ENCODE results near the gene KCNJ11. TPM values are rescaled to one million over a fixed set of nuclear protein-coding genes. Genes with fewer than 3 reads are reported as not detected.

Gene KCNJ11
- total RNA-seq (not detected), polyA plus RNA-seq (under 1 TPM in 1 of 2 donors, not detected in 1; 0.24 TPM)

GRCh38 chr11:17388609-17389210 lies at the start of gene KCNJ11:
KCNJ11 (minus strand) TSS chr11:17388659; CDS start chr11:17388091, 568 bp downstream.
- H3K27ac Mint-ChIP-seq: peak within 1 kb of the TSS; percentile 29 to 83 (median 60)
- POLR2A ChIA-PET (ENCODE audit: partially characterized antibody): no interaction called here
- CTCF ChIA-PET (ENCODE audit: partially characterized antibody): interaction anchor here (0.8 to 3.4 kb wide), 13 partner anchors 14 to 167 kb away, joined by 3 to 15 read pairs (median 4); no protein-coding TSS in a partner anchor
- H3K4me3 Mint-ChIP-seq: peak within 1 kb of the TSS; percentile 77 to 90 (median 84)
- Histone ChIP-seq H3K9me3 (ENCODE audit: control insufficient read depth in 1 of 2, low read length in 2 of 2) (no peaks in the 10 kb centered on the region), H3K4me1 (ENCODE audit: insufficient read depth, low read length) (peaks cover 5% of the 10 kb centered on the region), H3K27ac (ENCODE audit: low read depth, low read length) (no peak within 1 kb of the TSS), H3K4me3 (ENCODE audit: low read length in 2 of 2) (peak within 1 kb of the TSS; percentile 17 to 54), H3K27me3 (ENCODE audit: insufficient read depth, low read length) (no peaks in the 10 kb centered on the region), H3K36me3 (ENCODE audit: insufficient read depth, low read length) (no peaks in the 10 kb centered on the region)
- no peaks in the 10 kb centered on the region for H3K9me3 Mint-ChIP-seq
- peaks cover 0 to 2% of the 10 kb centered on the region in 2 donors for H3K27me3 Mint-ChIP-seq
- DNase-seq: no peak
- H3K36me3 Mint-ChIP-seq: no peaks in the 10 kb centered on the region
- H3K4me1 Mint-ChIP-seq: peaks cover 0 to 8% (median 3%) of the 10 kb centered on the region in 4 donors
- intact Hi-C loops (cut with micrococcal nuclease): loop anchor here (1.0 to 10.0 kb wide), 5 partner anchors 36 to 586 kb away; partner anchors contain the start of gene NUCB2

GRCh38 chr11:17437366-17437765 lies 48.9 kb upstream of the KCNJ11 start:
- Histone ChIP-seq H3K4me3 (ENCODE audit: low read length in 2 of 2) (no peak overlapping the region), H3K27ac (ENCODE audit: low read depth, low read length) (no peak overlapping the region), H3K36me3 (ENCODE audit: insufficient read depth, low read length) (no peaks in the 10 kb centered on the region), H3K9me3 (ENCODE audit: control insufficient read depth in 1 of 2, low read length in 2 of 2) (no peaks in the 10 kb centered on the region), H3K4me1 (ENCODE audit: insufficient read depth, low read length) (no peaks in the 10 kb centered on the region), H3K27me3 (ENCODE audit: insufficient read depth, low read length) (no peaks in the 10 kb centered on the region)
- peaks cover 0 to 16% (median 4%) of the 10 kb centered on the region in 4 donors for H3K4me1 Mint-ChIP-seq
- ChIA-PET CTCF (ENCODE audit: partially characterized antibody) (interaction anchor here (0.7 kb wide), 1 partner anchor 51 kb away, joined by 3 read pairs; no protein-coding TSS in a partner anchor), POLR2A (ENCODE audit: partially characterized antibody) (no interaction called here)
- intact Hi-C loops (cut with micrococcal nuclease): no loop called here
- H3K36me3 Mint-ChIP-seq: no peaks in the 10 kb centered on the region
- peaks cover 8 to 11% of the 10 kb centered on the region in 2 donors for H3K27me3 Mint-ChIP-seq
- no peak overlapping the region for H3K27ac Mint-ChIP-seq
- H3K9me3 Mint-ChIP-seq: peaks cover 0 to 4% (median 0%) of the 10 kb centered on the region in 8 donors
- DNase-seq: no peak
- no peak overlapping the region for H3K4me3 Mint-ChIP-seq

GRCh38 chr11:17434108-17434507 lies 45.6 kb upstream of the KCNJ11 start:
- intact Hi-C loops (cut with micrococcal nuclease): no loop called here
- Mint-ChIP-seq H3K4me1 (peaks cover 0 to 8% (median 0%) of the 10 kb centered on the region in 4 donors), H3K9me3 (no peaks in the 10 kb centered on the region), H3K36me3 (no peaks in the 10 kb centered on the region), H3K27ac (no peak overlapping the region), H3K27me3 (peaks cover 4 to 5% of the 10 kb centered on the region in 2 donors), H3K4me3 (no peak overlapping the region)
- DNase-seq: no peak
- Histone ChIP-seq H3K27ac (ENCODE audit: low read depth, low read length) (no peak overlapping the region), H3K4me1 (ENCODE audit: insufficient read depth, low read length) (no peaks in the 10 kb centered on the region), H3K36me3 (ENCODE audit: insufficient read depth, low read length) (no peaks in the 10 kb centered on the region), H3K27me3 (ENCODE audit: insufficient read depth, low read length) (no peaks in the 10 kb centered on the region), H3K9me3 (ENCODE audit: control insufficient read depth in 1 of 2, low read length in 2 of 2) (no peaks in the 10 kb centered on the region), H3K4me3 (ENCODE audit: low read length in 2 of 2) (no peak overlapping the region)
- CTCF ChIA-PET (ENCODE audit: partially characterized antibody): no interaction called here
- POLR2A ChIA-PET (ENCODE audit: partially characterized antibody): no interaction called here

- intact Hi-C loops (cut with micrococcal nuclease): no loop called here
- ChIA-PET POLR2A (ENCODE audit: partially characterized antibody) (no interaction called here), CTCF (ENCODE audit: partially characterized antibody) (interaction anchor here (1.1 kb wide), 1 partner anchor 21 kb away, joined by 3 read pairs; no protein-coding TSS in a partner anchor)
- no peaks in the 10 kb centered on the region for H3K9me3 ChIP-seq (ENCODE audit: control insufficient read depth in 1 of 2, low read length in 2 of 2)
- DNase-seq: no peak
- Mint-ChIP-seq H3K36me3 (no peaks in the 10 kb centered on the region), H3K4me3 (no peak overlapping the region), H3K4me1 (no peaks in the 10 kb centered on the region), H3K27ac (no peak overlapping the region), H3K9me3 (no peaks in the 10 kb centered on the region), H3K27me3 (peaks cover 1 to 4% of the 10 kb centered on the region in 2 donors)
- no peak overlapping the region for H3K4me3 ChIP-seq (ENCODE audit: low read length in 2 of 2)
- H3K4me1 ChIP-seq (ENCODE audit: insufficient read depth, low read length): no peaks in the 10 kb centered on the region
- no peak overlapping the region for H3K27ac ChIP-seq (ENCODE audit: low read depth, low read length)
- no peaks in the 10 kb centered on the region for H3K27me3 ChIP-seq (ENCODE audit: insufficient read depth, low read length)
- H3K36me3 ChIP-seq (ENCODE audit: insufficient read depth, low read length): no peaks in the 10 kb centered on the region
These were observed 43.5 kb upstream of the KCNJ11 start for GRCh38 chr11:17432002-17432401.

GRCh38 chr11:17431139-17431538 lies 42.7 kb upstream of the KCNJ11 start:
- H3K4me1 Mint-ChIP-seq: no peaks in the 10 kb centered on the region
- POLR2A ChIA-PET (ENCODE audit: partially characterized antibody): no interaction called here
- DNase-seq: no peak
- H3K27me3 Mint-ChIP-seq: peaks cover 1 to 4% of the 10 kb centered on the region in 2 donors
- Histone ChIP-seq H3K27ac (ENCODE audit: low read depth, low read length) (no peak overlapping the region), H3K9me3 (ENCODE audit: control insufficient read depth in 1 of 2, low read length in 2 of 2) (no peaks in the 10 kb centered on the region), H3K4me1 (ENCODE audit: insufficient read depth, low read length) (no peaks in the 10 kb centered on the region), H3K27me3 (ENCODE audit: insufficient read depth, low read length) (no peaks in the 10 kb centered on the region), H3K4me3 (ENCODE audit: low read length in 2 of 2) (no peak overlapping the region), H3K36me3 (ENCODE audit: insufficient read depth, low read length) (no peaks in the 10 kb centered on the region)
- no peaks in the 10 kb centered on the region for H3K36me3 Mint-ChIP-seq
- no peak overlapping the region for H3K27ac Mint-ChIP-seq
- intact Hi-C loops (cut with micrococcal nuclease): no loop called here
- CTCF ChIA-PET (ENCODE audit: partially characterized antibody): no interaction called here
- H3K4me3 Mint-ChIP-seq: no peak overlapping the region
- H3K9me3 Mint-ChIP-seq: no peaks in the 10 kb centered on the region

- no peaks in the 10 kb centered on the region for H3K27me3 ChIP-seq (ENCODE audit: insufficient read depth, low read length)
- no peak for DNase-seq
- no peaks in the 10 kb centered on the region for H3K36me3 ChIP-seq (ENCODE audit: insufficient read depth, low read length)
- no peaks in the 10 kb centered on the region for H3K36me3 Mint-ChIP-seq
- H3K4me3 Mint-ChIP-seq: no peak overlapping the region
- POLR2A ChIA-PET (ENCODE audit: partially characterized antibody): no interaction called here
- H3K4me1 Mint-ChIP-seq: no peaks in the 10 kb centered on the region
- intact Hi-C loops (cut with micrococcal nuclease): no loop called here
- no peaks in the 10 kb centered on the region for H3K9me3 Mint-ChIP-seq
- H3K4me3 ChIP-seq (ENCODE audit: low read length in 2 of 2): no peak overlapping the region
- H3K9me3 ChIP-seq (ENCODE audit: control insufficient read depth in 1 of 2, low read length in 2 of 2): no peaks in the 10 kb centered on the region
- peaks cover 1 to 4% of the 10 kb centered on the region in 2 donors for H3K27me3 Mint-ChIP-seq
- CTCF ChIA-PET (ENCODE audit: partially characterized antibody): no interaction called here
- H3K27ac ChIP-seq (ENCODE audit: low read depth, low read length): no peak overlapping the region
- H3K27ac Mint-ChIP-seq: no peak overlapping the region
- no peaks in the 10 kb centered on the region for H3K4me1 ChIP-seq (ENCODE audit: insufficient read depth, low read length)
These were observed 42.2 kb upstream of the KCNJ11 start for GRCh38 chr11:17430616-17431015.

GRCh38 chr11:17428925-17429324 lies 40.5 kb upstream of the KCNJ11 start:
- no peak overlapping the region for H3K27ac ChIP-seq (ENCODE audit: low read depth, low read length)
- ChIA-PET CTCF (ENCODE audit: partially characterized antibody) (interaction anchor here (0.9 kb wide), 1 partner anchor 199 kb away, joined by 3 read pairs; no protein-coding TSS in a partner anchor), POLR2A (ENCODE audit: partially characterized antibody) (no interaction called here)
- DNase-seq: no peak
- no peaks in the 10 kb centered on the region for H3K4me1 ChIP-seq (ENCODE audit: insufficient read depth, low read length)
- Mint-ChIP-seq H3K4me1 (no peaks in the 10 kb centered on the region), H3K27ac (no peak overlapping the region), H3K27me3 (peaks cover 1 to 8% of the 10 kb centered on the region in 2 donors), H3K4me3 (no peak overlapping the region), H3K36me3 (no peaks in the 10 kb centered on the region), H3K9me3 (no peaks in the 10 kb centered on the region)
- H3K9me3 ChIP-seq (ENCODE audit: control insufficient read depth in 1 of 2, low read length in 2 of 2): no peaks in the 10 kb centered on the region
- H3K36me3 ChIP-seq (ENCODE audit: insufficient read depth, low read length): no peaks in the 10 kb centered on the region
- H3K27me3 ChIP-seq (ENCODE audit: insufficient read depth, low read length): no peaks in the 10 kb centered on the region
- H3K4me3 ChIP-seq (ENCODE audit: low read length in 2 of 2): no peak overlapping the region
- intact Hi-C loops (cut with micrococcal nuclease): no loop called here
